HCT116 (cell line): ENCODE results near the gene TBC1D4. TPM values are rescaled to one million over a fixed set of nuclear protein-coding genes. Genes with fewer than 3 reads are reported as not detected.

Experiments used
- ATAC-seq: fragments of 200-7000 bp; cut with Tn5 transposase; 2 replicates; pipeline ENCODE4 v1.9.1; 2020; ENCODE audit warnings: mild to moderate bottlenecking, moderate library complexity
- BruUV-seq: library from RNA; stranded (reverse); fragments of 400-500 nt; replicated peaks from 2 replicates; lab custom pipeline; 2021; lab: Mats Ljungman, UMichigan
- CTCF ChIA-PET: fragments of 300-600 bp; sonication (Branson Sonifier 250); formaldehyde crosslinking; loops from one replicate; lab custom pipeline; 2021; ENCODE audit warnings: antibody characterized with exemption; lab: Charles Lee
- POLR2A ChIA-PET: fragments of 300-600, 350-600 bp; sonication (Branson Sonifier 250); formaldehyde crosslinking; loops from one replicate; lab custom pipeline; 2021; ENCODE audit warnings: antibody characterized with exemption; lab: Charles Lee
- RAD21 ChIA-PET, 2 experiments: fragments of 300-600 bp; sonication (Branson Sonifier 250); formaldehyde crosslinking; loops; one replicate each; lab custom pipeline; 2023; ENCODE audit warnings: low total read pairs in 2 of 2; ENCODE audit not compliant: uncharacterized antibody in 2 of 2, unreplicated experiment in 2 of 2, low non-redundant PET in 1 of 2; lab: Charles Lee
- DNase-seq: peaks from one replicate; pipeline ENCODE4 v3.0.0-alpha.2; 2010; ENCODE audit warnings: low read depth, low spot score
- H2AFZ ChIP-seq: fragments of 200-600 bp; shearing (Covaris generic), sonication (generic); 2 replicates; pipeline ENCODE4 v1.6.1; 2017; ENCODE audit warnings: low read depth, mixed run types, mixed read lengths, antibody characterized with exemption, low read length; ENCODE audit not compliant: poor library complexity, severe bottlenecking
- H3K27ac ChIP-seq: 2 replicates; pipeline ENCODE4 v1.5.1; 2012; ENCODE audit warnings: low read depth, low read length
- H3K27me3 ChIP-seq: fragments of 200-600 bp; sonication (generic); 2 replicates; pipeline ENCODE4 v1.6.1; 2016; ENCODE audit warnings: mixed run types, low read length, mixed read lengths; ENCODE audit not compliant: insufficient read depth
- H3K36me3 ChIP-seq, 2 experiments: fragments of 200-500 bp in 1 of 2; fragments of 200-600 bp in 1 of 2; sonication (Bioruptor generic) in 1 of 2; sonication (generic) in 1 of 2; 2 replicates each; pipeline versions ENCODE4 v1.5.1 to v1.6.1; 2014 to 2016; ENCODE audit warnings: low read length in 2 of 2, inconsistent platforms in 1 of 2, mixed read lengths in 1 of 2, mixed run types in 1 of 2; ENCODE audit not compliant: insufficient read depth in 2 of 2, control insufficient read depth in 1 of 2
- H3K4me1 ChIP-seq, 2 experiments: fragments of 200-600 bp in 1 of 2; sonication (generic) in 1 of 2; 2 replicates each; pipeline versions ENCODE4 v1.5.1 to v1.6.1; 2012 to 2017; ENCODE audit warnings: low read length in 2 of 2, inconsistent platforms in 1 of 2, mild to moderate bottlenecking in 1 of 2, mixed read lengths in 1 of 2, mixed run types in 1 of 2, moderate library complexity in 1 of 2; ENCODE audit not compliant: insufficient read depth in 2 of 2, control insufficient read depth in 1 of 2
- H3K4me2 ChIP-seq: fragments of 200-600 bp; sonication (generic); 2 replicates; pipeline ENCODE4 v1.6.1; 2017; ENCODE audit warnings: mixed run types, low read length, mixed read lengths
- H3K4me3 ChIP-seq, 2 experiments: fragments of 200-600 bp in 1 of 2; sonication (generic) in 1 of 2; replicated peaks in 1 of 2; 2 replicates each; pipeline ENCODE4 v1.5.1; 2011 to 2016; ENCODE audit warnings: low read length in 2 of 2, control low read depth in 1 of 2, low read depth in 1 of 2, mild to moderate bottlenecking in 1 of 2, mixed read lengths in 1 of 2, mixed run types in 1 of 2
- H3K79me2 ChIP-seq: fragments of 200-600 bp; sonication (generic); 2 replicates; pipeline ENCODE4 v1.6.1; 2017; ENCODE audit warnings: mild to moderate bottlenecking, mixed run types, low read length, moderate library complexity, mixed read lengths; ENCODE audit not compliant: insufficient read depth
- H3K9ac ChIP-seq: fragments of 200-600 bp; sonication (generic); 2 replicates; pipeline ENCODE4 v1.6.1; 2016; ENCODE audit warnings: low read length, mixed read lengths
- H3K9me2 ChIP-seq: fragments of 200-600 bp; sonication (generic), shearing (Covaris generic); 2 replicates; pipeline ENCODE4 v1.6.1; 2017; ENCODE audit warnings: mixed run types, mild to moderate bottlenecking, moderate library complexity; ENCODE audit not compliant: insufficient read depth
- H3K9me3 ChIP-seq, 2 experiments: fragments of 200-500 bp in 1 of 2; fragments of 200-600 bp in 1 of 2; sonication (Bioruptor generic) in 1 of 2; sonication (generic) in 1 of 2; 2 replicates each; pipeline ENCODE4 v1.6.1; 2014 to 2017; ENCODE audit warnings: low read length in 2 of 2, mixed read lengths in 2 of 2, inconsistent platforms in 1 of 2, low read depth in 1 of 2, mild to moderate bottlenecking in 1 of 2, mixed run types in 1 of 2, moderate library complexity in 1 of 2; ENCODE audit not compliant: control insufficient read depth in 1 of 2, insufficient read depth in 1 of 2
- H4K20me1 ChIP-seq: fragments of 200-600 bp; sonication (generic), shearing (Covaris generic); 2 replicates; pipeline ENCODE4 v1.6.1; 2017; ENCODE audit warnings: mixed run types, mild to moderate bottlenecking, moderate library complexity; ENCODE audit not compliant: insufficient read depth
- CBX3 ChIP-seq: IDR thresholded peaks from 2 replicates; pipeline ENCODE4 v1.6.1; 2012; ENCODE audit warnings: low read depth
- CEBPB ChIP-seq: IDR thresholded peaks from 2 replicates; pipeline ENCODE4 v1.6.1; 2012; ENCODE audit warnings: low read depth
- CTCF ChIP-seq, 3 experiments: fragments of 200-600 bp in 1 of 3; sonication (generic) in 1 of 3; IDR thresholded peaks in 2 of 3; conservative IDR thresholded peaks in 1 of 3; 2 replicates each; pipeline ENCODE4 v1.5.1; 2012 to 2017; ENCODE audit warnings: low read depth in 2 of 3, low read length in 2 of 3, antibody characterized with exemption in 1 of 3, borderline replicate concordance in 1 of 3, control low read depth in 1 of 3, mild to moderate bottlenecking in 1 of 3, mixed read lengths in 1 of 3, mixed run types in 1 of 3, moderate library complexity in 1 of 3; ENCODE audit not compliant: insufficient read depth in 1 of 3
- ELF1 ChIP-seq: IDR thresholded peaks from 2 replicates; pipeline ENCODE4 v1.6.1; 2012; ENCODE audit warnings: low read depth, borderline replicate concordance
- EZH2 ChIP-seq: fragments of 200-600 bp; sonication (generic); IDR thresholded peaks from 2 replicates; pipeline ENCODE4 v1.6.1; 2017; ENCODE audit warnings: antibody characterized with exemption, mixed run types
- POLR2A ChIP-seq: IDR thresholded peaks from 2 replicates; pipeline ENCODE4 v1.7.0; 2011; ENCODE audit warnings: borderline replicate concordance; ENCODE audit not compliant: insufficient read depth, insufficient read length; ENCODE audit errors: extremely low read depth
- POLR2AphosphoS5 ChIP-seq: IDR thresholded peaks from 2 replicates; pipeline ENCODE4 v1.6.1; 2011; ENCODE audit warnings: mild to moderate bottlenecking, low read depth, low read length, moderate library complexity
- RAD21 ChIP-seq: IDR thresholded peaks from 2 replicates; pipeline ENCODE4 v1.6.1; 2012; ENCODE audit warnings: low read depth, mild to moderate bottlenecking
- SP1 ChIP-seq: IDR thresholded peaks from 2 replicates; pipeline ENCODE4 v1.6.1; 2012; ENCODE audit warnings: low read depth
- TCF7L2 ChIP-seq: IDR thresholded peaks from 2 replicates; pipeline ENCODE4 v1.7.0; 2011; ENCODE audit warnings: borderline replicate concordance, inconsistent platforms; ENCODE audit not compliant: insufficient read depth, insufficient read length; ENCODE audit errors: extremely low read depth
- YY1 ChIP-seq: IDR thresholded peaks from 2 replicates; pipeline ENCODE4 v1.6.1; 2011; ENCODE audit warnings: low read length, low read depth, moderate library complexity, mild to moderate bottlenecking; ENCODE audit not compliant: insufficient replicate concordance; ENCODE audit errors: extremely low read depth
- intact Hi-C: fragments of 100-400 bp; cut with micrococcal nuclease; formaldehyde crosslinking; loops from 2 replicates; pipeline ENCODE4 v1.10.0; 2022
- total RNA-seq: library from RNA; stranded (reverse); gene quantifications from one replicate; pipeline ENCODE4 v1.2.1, GENCODE V29; 2021; ENCODE audit not compliant: unreplicated experiment
- TF ChIP-seq, protein P1 (sequence below): IDR thresholded peaks from 2 replicates; pipeline ENCODE4 v1.6.1; 2011; ENCODE audit warnings: mild to moderate bottlenecking, low read length, moderate library complexity; ENCODE audit not compliant: insufficient replicate concordance; ENCODE audit errors: extremely low read depth
- TF ChIP-seq, protein P2 (sequence below): IDR thresholded peaks from 2 replicates; pipeline ENCODE4 v1.6.1; 2012

Gene TBC1D4
- total RNA-seq, 1 experiment from 2014 or later: 24.6 TPM

DNA sequence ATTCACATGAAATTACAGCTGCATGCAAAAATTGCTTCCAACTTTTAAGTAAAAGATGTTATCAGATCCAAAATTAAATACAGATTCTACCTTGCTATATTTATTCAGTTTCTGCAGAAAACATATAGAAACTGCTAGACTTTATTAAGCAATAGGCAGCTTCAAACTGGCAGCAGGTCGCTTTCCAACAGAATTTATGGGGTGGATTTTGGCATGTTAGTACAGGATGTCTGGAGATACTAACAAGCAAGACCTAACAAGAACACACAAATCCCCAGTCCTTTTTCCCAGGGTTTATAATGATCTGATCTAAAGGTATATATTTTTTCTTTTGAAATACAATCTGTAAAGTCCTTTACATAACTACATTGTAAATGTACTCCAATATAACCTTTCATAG, 27.5 kb downstream of the TBC1D4 start:
- peaks cover 29% of the 10 kb centered on the region for H3K79me2 ChIP-seq
- no peak overlapping the region for H3K4me2 ChIP-seq
- CTCF ChIA-PET: interaction anchor here (0.8 kb wide), 1 partner anchor 28 kb away, joined by 3 read pairs; the partner anchor contains the start of gene TBC1D4
- H3K27ac ChIP-seq: no peak overlapping the region
- H3K9ac ChIP-seq: no peak overlapping the region
- H2AFZ ChIP-seq: no peak overlapping the region
- H3K9me3 ChIP-seq: no peaks in the 10 kb centered on the region
- POLR2A ChIA-PET: no interaction called here
- H3K36me3 ChIP-seq: no peaks in the 10 kb centered on the region
- RAD21 ChIA-PET: no interaction called here
- BruUV-seq: no TSS peak
- no peaks in the 10 kb centered on the region for H3K27me3 ChIP-seq
- H3K4me1 ChIP-seq: peaks cover 7 to 11% of the 10 kb centered on the region in 2 experiments; a peak in 3 of 4 replicates
- peaks cover 7% of the 10 kb centered on the region; the same call in 1 of the 2 replicates for H4K20me1 ChIP-seq
- ATAC-seq: no peak
- TF ChIP-seq POLR2A (no peak), TCF7L2 (no peak), CEBPB (no peak), EZH2 (no peak), RAD21 (no peak), ELF1 (no peak), SP1 (no peak)
- no peak overlapping the region for H3K4me3 ChIP-seq
- H3K9me2 ChIP-seq: no peaks in the 10 kb centered on the region
- intact Hi-C loops: no loop called here
- no peak for DNase-seq

GRCh38 chr13:75452564-75452963, 29.4 kb downstream of the TBC1D4 start:
- ATAC-seq (no peak), DNase-seq (no peak)
- H3K27ac ChIP-seq: no peak overlapping the region
- H3K27me3 ChIP-seq: no peaks in the 10 kb centered on the region
- no peak overlapping the region for H3K4me3 ChIP-seq
- POLR2A ChIA-PET: no interaction called here
- H3K9me2 ChIP-seq: no peaks in the 10 kb centered on the region
- RAD21 ChIA-PET: no interaction called here
- no peak overlapping the region for H2AFZ ChIP-seq
- BruUV-seq: no TSS peak
- H4K20me1 ChIP-seq: peaks cover 7% of the 10 kb centered on the region; the same call in 1 of the 2 replicates
- H3K4me1 ChIP-seq: peaks cover 7 to 11% of the 10 kb centered on the region in 2 experiments; a peak in 3 of 4 replicates
- intact Hi-C loops: no loop called here
- H3K9ac ChIP-seq: no peak overlapping the region
- CTCF ChIA-PET: no interaction called here
- H3K4me2 ChIP-seq: no peak overlapping the region
- H3K36me3 ChIP-seq: no peaks in the 10 kb centered on the region
- peaks cover 20% of the 10 kb centered on the region for H3K79me2 ChIP-seq
- no peaks in the 10 kb centered on the region for H3K9me3 ChIP-seq
- TF ChIP-seq, protein P1, sequence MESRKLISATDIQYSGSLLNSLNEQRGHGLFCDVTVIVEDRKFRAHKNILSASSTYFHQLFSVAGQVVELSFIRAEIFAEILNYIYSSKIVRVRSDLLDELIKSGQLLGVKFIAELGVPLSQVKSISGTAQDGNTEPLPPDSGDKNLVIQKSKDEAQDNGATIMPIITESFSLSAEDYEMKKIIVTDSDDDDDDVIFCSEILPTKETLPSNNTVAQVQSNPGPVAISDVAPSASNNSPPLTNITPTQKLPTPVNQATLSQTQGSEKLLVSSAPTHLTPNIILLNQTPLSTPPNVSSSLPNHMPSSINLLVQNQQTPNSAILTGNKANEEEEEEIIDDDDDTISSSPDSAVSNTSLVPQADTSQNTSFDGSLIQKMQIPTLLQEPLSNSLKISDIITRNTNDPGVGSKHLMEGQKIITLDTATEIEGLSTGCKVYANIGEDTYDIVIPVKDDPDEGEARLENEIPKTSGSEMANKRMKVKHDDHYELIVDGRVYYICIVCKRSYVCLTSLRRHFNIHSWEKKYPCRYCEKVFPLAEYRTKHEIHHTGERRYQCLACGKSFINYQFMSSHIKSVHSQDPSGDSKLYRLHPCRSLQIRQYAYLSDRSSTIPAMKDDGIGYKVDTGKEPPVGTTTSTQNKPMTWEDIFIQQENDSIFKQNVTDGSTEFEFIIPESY: no peak
- no peak for TF ChIP-seq CBX3
- no peak for TF ChIP-seq SP1
- no peak for TF ChIP-seq CEBPB
- TF ChIP-seq YY1: no peak
- TF ChIP-seq, protein P2, sequence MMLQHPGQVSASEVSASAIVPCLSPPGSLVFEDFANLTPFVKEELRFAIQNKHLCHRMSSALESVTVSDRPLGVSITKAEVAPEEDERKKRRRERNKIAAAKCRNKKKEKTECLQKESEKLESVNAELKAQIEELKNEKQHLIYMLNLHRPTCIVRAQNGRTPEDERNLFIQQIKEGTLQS: no peak
- no peak for TF ChIP-seq POLR2AphosphoS5
- TF ChIP-seq CTCF (IDR thresholded peaks at IDR 0.05 in 2 of 3, conservative IDR thresholded peaks at IDR 0.05 in 1 of 3; ENCODE audit: borderline replicate concordance in 1 of 3, insufficient read depth in 1 of 3, low read depth in 2 of 3, low read length in 2 of 3): no peak
